ENCODE measurements around the gene SH3D21.

The SH3D21 gene

DNA sequence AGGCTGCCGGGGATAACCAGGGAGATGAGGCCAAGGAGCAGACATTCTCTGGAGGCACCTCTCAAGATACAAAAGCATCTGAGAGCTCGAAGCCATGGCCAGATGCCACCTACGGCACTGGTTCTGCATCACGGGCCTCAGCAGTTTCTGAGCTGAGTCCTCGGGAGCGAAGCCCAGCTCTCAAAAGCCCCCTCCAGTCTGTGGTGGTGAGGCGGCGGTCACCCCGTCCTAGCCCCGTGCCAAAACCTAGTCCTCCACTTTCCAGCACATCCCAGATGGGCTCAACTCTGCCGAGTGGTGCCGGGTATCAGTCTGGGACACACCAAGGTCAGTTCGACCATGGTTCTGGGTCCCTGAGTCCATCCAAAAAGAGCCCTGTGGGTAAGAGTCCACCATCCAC is 19.4 kb upstream of the SH3D21 start:
- no peak overlapping the region for H3K4me3 ChIP-seq (ENCODE audit: low read length)
- TF ChIP-seq, protein P1, sequence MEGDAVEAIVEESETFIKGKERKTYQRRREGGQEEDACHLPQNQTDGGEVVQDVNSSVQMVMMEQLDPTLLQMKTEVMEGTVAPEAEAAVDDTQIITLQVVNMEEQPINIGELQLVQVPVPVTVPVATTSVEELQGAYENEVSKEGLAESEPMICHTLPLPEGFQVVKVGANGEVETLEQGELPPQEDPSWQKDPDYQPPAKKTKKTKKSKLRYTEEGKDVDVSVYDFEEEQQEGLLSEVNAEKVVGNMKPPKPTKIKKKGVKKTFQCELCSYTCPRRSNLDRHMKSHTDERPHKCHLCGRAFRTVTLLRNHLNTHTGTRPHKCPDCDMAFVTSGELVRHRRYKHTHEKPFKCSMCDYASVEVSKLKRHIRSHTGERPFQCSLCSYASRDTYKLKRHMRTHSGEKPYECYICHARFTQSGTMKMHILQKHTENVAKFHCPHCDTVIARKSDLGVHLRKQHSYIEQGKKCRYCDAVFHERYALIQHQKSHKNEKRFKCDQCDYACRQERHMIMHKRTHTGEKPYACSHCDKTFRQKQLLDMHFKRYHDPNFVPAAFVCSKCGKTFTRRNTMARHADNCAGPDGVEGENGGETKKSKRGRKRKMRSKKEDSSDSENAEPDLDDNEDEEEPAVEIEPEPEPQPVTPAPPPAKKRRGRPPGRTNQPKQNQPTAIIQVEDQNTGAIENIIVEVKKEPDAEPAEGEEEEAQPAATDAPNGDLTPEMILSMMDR (conservative IDR thresholded peaks at IDR 0.05; ENCODE audit: low read length) = no peak
- no peak for DNase-seq (ENCODE audit: low read depth)

DNA sequence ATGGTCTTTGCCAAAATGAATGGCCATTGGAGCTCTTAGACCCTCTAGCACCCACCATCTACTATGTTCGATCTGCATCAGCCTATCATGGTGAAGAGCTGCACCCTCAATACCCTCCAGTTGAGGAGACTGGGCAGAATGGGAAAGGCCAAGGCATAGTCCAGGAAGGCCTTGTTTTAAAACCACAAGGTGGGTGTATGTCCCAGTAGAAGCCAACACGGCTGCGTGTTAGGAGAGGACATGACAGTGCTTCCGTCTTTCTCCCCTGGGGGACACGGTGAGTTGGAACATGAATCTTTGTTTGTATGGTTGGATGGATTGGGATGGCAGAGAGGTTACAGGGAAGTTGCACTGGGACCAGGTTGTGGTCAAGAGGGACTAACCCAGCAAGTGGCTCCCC is 18.6 kb upstream of the SH3D21 start:
- DNase-seq (ENCODE audit: low read depth) = no peak
- TF ChIP-seq, protein P1 (conservative IDR thresholded peaks at IDR 0.05; ENCODE audit: low read length) = no peak
- H3K4me3 ChIP-seq (ENCODE audit: low read length) = no peak overlapping the region

DNA sequence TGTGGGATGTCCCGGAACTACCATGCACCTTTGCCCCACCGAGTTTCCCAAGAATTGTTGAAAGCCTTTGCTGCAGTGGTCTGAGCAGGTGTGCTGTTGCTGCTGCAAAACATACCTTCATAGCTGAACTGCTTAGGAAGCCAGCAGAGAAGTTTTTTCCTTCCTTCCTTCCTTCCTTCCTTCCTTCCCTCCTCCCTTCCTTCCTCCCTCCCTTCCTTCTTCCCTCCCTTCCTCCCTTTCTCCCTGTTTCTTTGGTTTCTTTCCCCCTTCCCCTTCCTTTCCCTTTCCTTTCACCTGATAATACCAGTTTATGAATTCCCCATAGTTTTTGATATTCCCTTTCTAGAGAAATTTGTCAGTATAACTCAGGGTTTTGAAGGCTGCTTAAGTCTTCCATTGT is 10.8 kb upstream of the SH3D21 start:
- no peak for DNase-seq (ENCODE audit: low read depth)
- TF ChIP-seq, protein P1 (conservative IDR thresholded peaks at IDR 0.05; ENCODE audit: low read length) = no peak
- no peak overlapping the region for H3K4me3 ChIP-seq (ENCODE audit: low read length)

GRCh38 chr1:36297062-36297461 is 9.1 kb upstream of the SH3D21 start:
- TF ChIP-seq, protein P1 (conservative IDR thresholded peaks at IDR 0.05; ENCODE audit: low read length) = no peak
- H3K4me3 ChIP-seq (ENCODE audit: low read length) = no peak overlapping the region
- DNase-seq (ENCODE audit: low read depth) = no peak

DNA sequence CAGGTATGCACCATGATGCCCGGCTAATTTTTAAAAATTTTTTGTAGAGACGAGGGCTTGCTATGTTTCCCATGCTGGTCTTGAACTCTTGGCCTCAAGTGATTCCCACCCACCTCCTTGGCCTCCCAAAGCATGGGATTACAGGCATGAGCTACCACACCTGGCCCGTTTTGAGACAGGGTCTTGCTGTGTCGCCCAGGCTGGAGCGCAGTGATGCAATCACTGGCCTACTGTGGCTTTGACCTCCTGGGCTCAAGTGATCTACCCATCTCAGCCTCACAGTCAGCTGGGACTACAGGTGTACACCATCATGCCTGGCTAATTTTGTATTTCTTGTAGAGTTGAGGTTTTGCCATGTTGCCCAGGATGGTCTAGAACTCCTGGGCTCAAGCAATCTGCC is 7.5 kb upstream of the SH3D21 start:
- TF ChIP-seq, protein P1 (conservative IDR thresholded peaks at IDR 0.05; ENCODE audit: low read length) = no peak
- no peak for DNase-seq (ENCODE audit: low read depth)
- no peak overlapping the region for H3K4me3 ChIP-seq (ENCODE audit: low read length)

GRCh38 chr1:36300526-36300925 is 5.6 kb upstream of the SH3D21 start:
- TF ChIP-seq, protein P1 (conservative IDR thresholded peaks at IDR 0.05; ENCODE audit: low read length) = no peak

DNA sequence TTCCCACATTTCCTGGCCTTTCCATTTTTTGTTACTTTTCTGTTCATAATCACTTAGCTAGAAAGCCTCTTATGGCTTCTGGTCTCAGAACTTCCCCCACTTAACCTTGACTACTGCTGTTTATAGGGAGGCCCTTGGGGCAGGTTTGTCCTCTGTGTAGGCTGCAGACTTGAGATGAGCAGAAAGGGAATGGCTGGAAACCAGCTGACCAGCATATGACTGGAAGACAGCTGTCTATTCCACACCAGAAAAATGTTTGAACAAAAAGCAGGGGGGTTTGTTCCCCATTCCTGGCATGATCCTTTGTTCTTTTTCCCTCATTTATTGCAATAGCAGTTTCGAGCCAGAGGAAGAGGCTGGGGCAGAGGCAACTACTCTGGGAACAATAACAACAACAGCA is 4.9 kb upstream of the SH3D21 start:
- H3K4me3 ChIP-seq (ENCODE audit: low read length) = no peak overlapping the region
- TF ChIP-seq, protein P1 (conservative IDR thresholded peaks at IDR 0.05; ENCODE audit: low read length) = no peak

More at GRCh38 chr1:36300526-36300925, 5.6 kb upstream of the SH3D21 start:
- DNase-seq (ENCODE audit: low read depth) = no peak
- H3K4me3 ChIP-seq (ENCODE audit: low read length) = no peak overlapping the region

More for the DNA sequence above, 4.9 kb upstream of the SH3D21 start:
- DNase-seq (ENCODE audit: low read depth) = no peak

Measured in AG10803 (cell line).